ENCODE measurements around the gene BRPF1. TPM values are rescaled to one million over a fixed set of nuclear protein-coding genes. Genes with fewer than 3 reads are reported as not detected.

BRPF1 gene
- polyA plus RNA-seq, 1 of the 3 experiments (the other 2 are of a cell fraction): 13.0 TPM

DNA sequence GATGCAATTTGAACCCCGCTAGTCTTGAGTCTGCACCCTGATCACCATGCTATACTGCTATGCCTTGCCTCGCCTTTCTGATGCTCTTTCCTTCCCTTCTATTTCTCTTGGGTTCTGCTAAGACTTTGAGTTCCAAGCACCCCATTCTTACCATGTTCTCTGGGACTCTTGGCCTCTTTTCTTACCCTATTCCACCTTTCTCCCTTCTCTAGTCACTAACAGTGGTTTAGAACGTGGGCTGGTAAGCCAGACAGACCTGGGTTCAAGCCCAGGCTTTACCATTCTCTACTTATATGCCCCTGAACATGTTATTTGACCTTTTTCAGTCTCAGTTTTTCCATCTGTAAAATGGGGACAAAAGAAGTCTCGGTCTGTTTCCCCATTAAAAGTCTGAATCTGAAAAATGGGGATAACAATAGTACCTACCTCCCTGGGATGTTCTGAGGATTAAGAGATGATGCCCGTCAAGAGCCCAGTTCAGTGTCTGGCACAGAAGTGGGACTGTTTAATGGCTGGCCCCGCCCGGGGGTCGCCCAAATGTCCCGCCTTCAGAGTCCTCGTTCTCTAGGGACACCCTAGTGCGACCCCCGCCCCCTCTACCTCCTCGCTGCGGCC is 60.4 kb downstream of the BRPF1 start:
- no peak for TF ChIP-seq SIN3A (IDR thresholded peaks at IDR 0.05; ENCODE audit: borderline replicate concordance, low read depth, low read length)
- no peak for TF ChIP-seq NFIC (IDR thresholded peaks at IDR 0.05; ENCODE audit: borderline replicate concordance)
- Histone ChIP-seq H3K4me1 (ENCODE audit: control insufficient read depth in 1 of 2, insufficient read depth in 2 of 2, low read depth in 1 of 2, low read length in 1 of 2) (peaks cover 10 to 13% of the 10 kb centered on the region in 2 experiments; a peak in 1 of 4 replicates), H3K4me2 (peak overlapping the region; percentile 83), H3K9ac (peak overlapping the region; percentile 98), H3F3A (replicated peaks; ENCODE audit: insufficient read depth) (no peaks in the 10 kb centered on the region), H2AFZ (ENCODE audit: low read depth) (peak overlapping the region; percentile 73), H3K9me2 (no peaks in the 10 kb centered on the region), H3K9me3 (no peaks in the 10 kb centered on the region), H3K36me3 (replicated peaks in 1 of 2; ENCODE audit: control insufficient read depth in 1 of 2, insufficient read depth in 2 of 2, low read length in 1 of 2) (peaks cover 36 to 38% of the 10 kb centered on the region in 2 experiments), H3K4me3 (ENCODE audit: low read depth in 2 of 2, low read length in 1 of 2) (peak overlapping the region; percentile 82 to 96), H3K27me3 (ENCODE audit: insufficient read depth) (no peaks in the 10 kb centered on the region), H4K20me1 (ENCODE audit: insufficient read depth) (peaks cover 12% of the 10 kb centered on the region; the same call in 1 of the 2 replicates), H3K27ac (ENCODE audit: low read depth in 2 of 2, low read length in 1 of 2) (peak overlapping the region; percentile 91 to 97), H3K79me2 (ENCODE audit: insufficient read depth) (peaks cover 62% of the 10 kb centered on the region)
- no peak for DNase-seq
- ChIA-PET POLR2A (interaction anchor here (0.9 to 1.3 kb wide), 8 partner anchors 8 to 195 kb away, joined by 3 to 9 read pairs (median 4); partner anchors contain the start of genes EMC3, OGG1 and RPUSD3), CTCF (interaction anchor here (1.1 kb wide), 1 partner anchor 11 kb away, joined by 3 read pairs; no protein-coding TSS in a partner anchor)
- WGBS (ENCODE audit: low lambda C conversion rate): 27% methylated on average over 7 of the region's 14 CpGs

DNA sequence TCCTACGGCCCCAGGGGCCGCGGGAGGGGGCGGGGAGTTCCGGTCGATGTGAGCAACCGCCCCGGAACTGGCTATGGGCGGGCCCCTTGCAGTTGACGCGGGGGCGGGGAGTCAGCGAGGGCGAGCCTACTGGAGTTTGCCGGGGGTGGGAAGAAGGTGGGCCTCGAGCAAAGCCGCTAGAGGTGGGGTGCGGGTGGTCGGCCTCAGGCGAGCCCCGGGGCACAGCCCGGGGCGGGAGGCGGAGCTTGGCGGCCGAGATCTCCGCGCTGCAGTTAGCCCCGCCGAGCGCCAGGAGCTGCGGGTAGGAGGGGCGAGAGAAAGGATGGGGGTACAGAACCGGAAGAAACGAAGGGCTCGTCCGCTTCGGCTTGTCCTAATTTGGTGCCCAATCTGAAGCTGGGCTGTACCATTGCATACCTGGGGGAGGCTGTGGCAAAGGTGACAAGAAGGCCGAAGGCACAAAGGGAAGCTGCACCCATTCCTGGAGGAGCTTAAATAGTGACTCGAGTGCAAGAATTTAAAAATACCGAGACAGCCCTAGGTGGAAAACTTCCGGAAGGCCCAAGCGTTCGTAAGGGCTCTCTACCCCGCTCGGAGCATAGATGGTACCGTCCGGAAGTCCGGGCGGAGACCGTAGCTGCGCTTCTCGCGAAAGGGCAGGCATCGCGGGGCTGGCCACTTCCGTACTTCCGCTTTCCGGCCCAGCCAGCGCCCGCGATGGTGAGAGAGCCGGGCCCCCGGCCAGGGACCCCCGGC is 61.0 kb downstream of the BRPF1 start, which contains the start of the genes ARPC4 and TADA3:
ARPC4 (plus strand) TSS at position 678 of the 756 bp plus-strand sequence; CDS start at position 718, 40 bp downstream.
TADA3 (minus strand) TSS at position 69 of the 756 bp plus-strand sequence. CDS start 1,007 bp downstream, outside the sequence.
- Histone ChIP-seq H3K79me2 (ENCODE audit: insufficient read depth) (peaks cover 69% of the 10 kb centered on the region), H3K27ac (ENCODE audit: low read depth in 2 of 2, low read length in 1 of 2) (peak within 1 kb of the TSS; percentile 91 to 97), H3K4me3 (ENCODE audit: low read depth in 2 of 2, low read length in 1 of 2) (peak within 1 kb of the TSS; percentile 82 to 96), H3K9me3 (no peaks in the 10 kb centered on the region), H2AFZ (ENCODE audit: low read depth) (peak within 1 kb of the TSS; percentile 73), H4K20me1 (ENCODE audit: insufficient read depth) (peaks cover 15% of the 10 kb centered on the region; the same call in 1 of the 2 replicates), H3K4me1 (ENCODE audit: control insufficient read depth in 1 of 2, insufficient read depth in 2 of 2, low read depth in 1 of 2, low read length in 1 of 2) (peaks cover 10 to 13% of the 10 kb centered on the region in 2 experiments; a peak in 1 of 4 replicates), H3K9ac (peak within 1 kb of the TSS; percentile 98), H3K9me2 (no peaks in the 10 kb centered on the region), H3K4me2 (peak within 1 kb of the TSS; percentile 83), H3F3A (replicated peaks; ENCODE audit: insufficient read depth) (no peaks in the 10 kb centered on the region), H3K27me3 (ENCODE audit: insufficient read depth) (no peaks in the 10 kb centered on the region), H3K36me3 (replicated peaks in 1 of 2; ENCODE audit: control insufficient read depth in 1 of 2, insufficient read depth in 2 of 2, low read length in 1 of 2) (peaks cover 36 to 39% of the 10 kb centered on the region in 2 experiments)
- under 1% methylated on average over 30 of the region's 65 CpGs for WGBS (ENCODE audit: low lambda C conversion rate)
- DNase-seq: peak; percentile 94
- ChIA-PET POLR2A (interaction anchor here (0.6 to 1.5 kb wide), 14 partner anchors 9 to 456 kb away, joined by 3 to 9 read pairs (median 3); partner anchors contain the start of genes CAMK1, CRELD1, EMC3 and MTMR14), CTCF (interaction anchor here (0.6 to 1.6 kb wide), 3 partner anchors 16 to 535 kb away, joined by 3 to 6 read pairs (median 3); partner anchors contain the start of gene CRELD1)
- TF ChIP-seq GATA2 (CRISPR knock-in tag; IDR thresholded peaks at IDR 0.05) (no peak), FOXM1 (IDR thresholded peaks at IDR 0.05; ENCODE audit: low read depth) (no peak), ELF1 (IDR thresholded peaks at IDR 0.05) (peak; percentile 92), MXI1 (IDR thresholded peaks at IDR 0.05; ENCODE audit: low read depth, low read length) (peak; percentile 77), POLR2AphosphoS5 (IDR thresholded peaks at IDR 0.05; ENCODE audit: low read depth, low read length) (peak; percentile 78), FOXJ3 (CRISPR knock-in tag; IDR thresholded peaks at IDR 0.05) (no peak), RCOR1 (IDR thresholded peaks at IDR 0.05; ENCODE audit: low read length) (no peak), MEF2A (IDR thresholded peaks at IDR 0.05; ENCODE audit: borderline replicate concordance, low read depth) (no peak), TCF12 (IDR thresholded peaks at IDR 0.05) (no peak), RAD21 (IDR thresholded peaks at IDR 0.05; ENCODE audit: low read length) (no peak), JUND (IDR thresholded peaks at IDR 0.05) (peak; percentile 39; the same call in 1 of the 2 replicates), EP300 (IDR thresholded peaks at IDR 0.05; ENCODE audit: borderline replicate concordance in 1 of 2, low read depth in 1 of 2, low read length in 1 of 2) (0 out of 4 replicates have a peak, but pooled peaks of 1 of the 2 experiments have one; percentile 15), RXRA (IDR thresholded peaks at IDR 0.05; ENCODE audit: borderline replicate concordance, low read depth) (no peak), NFIC (IDR thresholded peaks at IDR 0.05; ENCODE audit: borderline replicate concordance) (peak; percentile 3; the same call in 1 of the 2 replicates), TAF1 (IDR thresholded peaks at IDR 0.05; ENCODE audit: borderline replicate concordance, low read depth, low read length) (peak; percentile 80), TEAD4 (IDR thresholded peaks at IDR 0.05; ENCODE audit: borderline replicate concordance, insufficient read depth) (no peak), NRF1 (IDR thresholded peaks at IDR 0.05; ENCODE audit: low read depth, low read length) (no peak), RFX5 (IDR thresholded peaks at IDR 0.05; ENCODE audit: low read length) (no peak)
- TF ChIP-seq, protein P1, sequence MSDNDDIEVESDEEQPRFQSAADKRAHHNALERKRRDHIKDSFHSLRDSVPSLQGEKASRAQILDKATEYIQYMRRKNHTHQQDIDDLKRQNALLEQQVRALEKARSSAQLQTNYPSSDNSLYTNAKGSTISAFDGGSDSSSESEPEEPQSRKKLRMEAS (IDR thresholded peaks at IDR 0.05; ENCODE audit: low read depth): peak; percentile 46
- TF ChIP-seq, protein P2, sequence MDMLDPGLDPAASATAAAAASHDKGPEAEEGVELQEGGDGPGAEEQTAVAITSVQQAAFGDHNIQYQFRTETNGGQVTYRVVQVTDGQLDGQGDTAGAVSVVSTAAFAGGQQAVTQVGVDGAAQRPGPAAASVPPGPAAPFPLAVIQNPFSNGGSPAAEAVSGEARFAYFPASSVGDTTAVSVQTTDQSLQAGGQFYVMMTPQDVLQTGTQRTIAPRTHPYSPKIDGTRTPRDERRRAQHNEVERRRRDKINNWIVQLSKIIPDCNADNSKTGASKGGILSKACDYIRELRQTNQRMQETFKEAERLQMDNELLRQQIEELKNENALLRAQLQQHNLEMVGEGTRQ (IDR thresholded peaks at IDR 0.05; ENCODE audit: borderline replicate concordance, low read depth, low read length): no peak
- TF ChIP-seq, protein P3, sequence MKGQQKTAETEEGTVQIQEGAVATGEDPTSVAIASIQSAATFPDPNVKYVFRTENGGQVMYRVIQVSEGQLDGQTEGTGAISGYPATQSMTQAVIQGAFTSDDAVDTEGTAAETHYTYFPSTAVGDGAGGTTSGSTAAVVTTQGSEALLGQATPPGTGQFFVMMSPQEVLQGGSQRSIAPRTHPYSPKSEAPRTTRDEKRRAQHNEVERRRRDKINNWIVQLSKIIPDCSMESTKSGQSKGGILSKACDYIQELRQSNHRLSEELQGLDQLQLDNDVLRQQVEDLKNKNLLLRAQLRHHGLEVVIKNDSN (IDR thresholded peaks at IDR 0.05; ENCODE audit: borderline replicate concordance, low read depth): no peak
- TF ChIP-seq, protein P4, sequence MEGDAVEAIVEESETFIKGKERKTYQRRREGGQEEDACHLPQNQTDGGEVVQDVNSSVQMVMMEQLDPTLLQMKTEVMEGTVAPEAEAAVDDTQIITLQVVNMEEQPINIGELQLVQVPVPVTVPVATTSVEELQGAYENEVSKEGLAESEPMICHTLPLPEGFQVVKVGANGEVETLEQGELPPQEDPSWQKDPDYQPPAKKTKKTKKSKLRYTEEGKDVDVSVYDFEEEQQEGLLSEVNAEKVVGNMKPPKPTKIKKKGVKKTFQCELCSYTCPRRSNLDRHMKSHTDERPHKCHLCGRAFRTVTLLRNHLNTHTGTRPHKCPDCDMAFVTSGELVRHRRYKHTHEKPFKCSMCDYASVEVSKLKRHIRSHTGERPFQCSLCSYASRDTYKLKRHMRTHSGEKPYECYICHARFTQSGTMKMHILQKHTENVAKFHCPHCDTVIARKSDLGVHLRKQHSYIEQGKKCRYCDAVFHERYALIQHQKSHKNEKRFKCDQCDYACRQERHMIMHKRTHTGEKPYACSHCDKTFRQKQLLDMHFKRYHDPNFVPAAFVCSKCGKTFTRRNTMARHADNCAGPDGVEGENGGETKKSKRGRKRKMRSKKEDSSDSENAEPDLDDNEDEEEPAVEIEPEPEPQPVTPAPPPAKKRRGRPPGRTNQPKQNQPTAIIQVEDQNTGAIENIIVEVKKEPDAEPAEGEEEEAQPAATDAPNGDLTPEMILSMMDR (IDR thresholded peaks at IDR 0.05): no peak
